H1 (cell line): ENCODE data around the gene GPBP1. TPM values are rescaled to one million over a fixed set of nuclear protein-coding genes. Genes with fewer than 3 reads are reported as not detected.

ENCODE experiments used
- CEBPB ChIP-seq: IDR thresholded peaks from 2 replicates; pipeline ENCODE4 v1.6.1; 2012; ENCODE audit warnings: low read depth, low read length
- KDM1A ChIP-seq: fragments of 200-600, 300-600 bp; sonication (generic); IDR thresholded peaks from 2 replicates; pipeline ENCODE4 v1.7.1; 2016; ENCODE audit warnings: mild to moderate bottlenecking, low read length, borderline replicate concordance
- PHF8 ChIP-seq: fragments of 200-600 bp; sonication (generic); conservative IDR thresholded peaks from 2 replicates; pipeline ENCODE4 v1.7.1; 2012; ENCODE audit warnings: low read depth, mild to moderate bottlenecking, inconsistent platforms, low read length, moderate library complexity
- POLR2AphosphoS5 ChIP-seq: IDR thresholded peaks from 2 replicates; pipeline ENCODE4 v1.6.1; 2011; ENCODE audit warnings: low read depth, low read length
- RNF2 ChIP-seq: fragments of 200-900, 300-1000 bp; sonication (generic); IDR thresholded peaks from 2 replicates; pipeline ENCODE4 v1.7.1; 2016; ENCODE audit warnings: borderline replicate concordance, low read depth, mild to moderate bottlenecking, antibody characterized with exemption, low read length; ENCODE audit not compliant: poor library complexity, severe bottlenecking; ENCODE audit errors: missing control alignments
- TEAD4 ChIP-seq: IDR thresholded peaks from 2 replicates; pipeline ENCODE4 v1.6.1; 2012; ENCODE audit warnings: low read depth, low read length, inconsistent platforms, mixed read lengths
- polyA plus RNA-seq, 7 experiments: library from polyadenylated mRNA; depleted of rRNA in 3 of 7; stranded (reverse) in 5 of 7; unstranded in 2 of 7; fragments of >200 nt in 5 of 7; fragments of 200-250 nt in 2 of 7; gene quantifications; 1 replicate in 5 of 7; 2 replicates in 1 of 7; 4 replicates in 1 of 7; pipeline versions ENCODE4 v1.2.1 to v1.2.3, GENCODE V29; 2011 to 2013; ENCODE audit warnings: missing spikeins in 2 of 7, mixed read lengths in 2 of 7
- total RNA-seq: library from RNA; stranded (reverse); fragmentation: NEBNext Ultra II Directional; extraction: Animal tissue kit (Norgen Biotek cat#: 25700); gene quantifications from 2 replicates; pipeline ENCODE4 v1.2.1, GENCODE V29; 2021

GPBP1 gene
- total and polyA plus RNA-seq, 2 of the 8 experiments (the other 6 are each of a cell fraction or from before 2014, with no cell fraction given), result 29.2 to 108 TPM

GRCh38 chr5:57267805-57268204 lies 93.9 kb downstream of the GPBP1 start (continued):
- TF ChIP-seq KDM1A (no peak), POLR2AphosphoS5 (no peak), TEAD4 (no peak), CEBPB (no peak), RNF2 (no peak), PHF8 (no peak)
